Endothelial cell of umbilical vein (primary cell): ENCODE results near the gene ZNF669. TPM values are rescaled to one million over a fixed set of nuclear protein-coding genes. Genes with fewer than 3 reads are reported as not detected.

Experiments used
- BruUV-seq: library from RNA; stranded (reverse); fragments of 400-500 nt; replicated peaks from 2 replicates; lab custom pipeline; 2021; lab: Mats Ljungman, UMichigan
- CTCF ChIA-PET: fragments of 300-600, 350-600 bp; sonication (Branson Sonifier 250); formaldehyde crosslinking; loops from one replicate; lab custom pipeline; 2021; ENCODE audit warnings: antibody characterized with exemption, inconsistent platforms; lab: Charles Lee
- POLR2A ChIA-PET: fragments of 300-600, 350-600 bp; sonication (Branson Sonifier 250); formaldehyde crosslinking; loops from one replicate; lab custom pipeline; 2021; ENCODE audit warnings: antibody characterized with exemption, inconsistent platforms; lab: Charles Lee
- DNase-seq: peaks from one replicate; pipeline ENCODE4 v3.0.0-alpha.2; 2011; ENCODE audit warnings: low read depth, low spot score
- FAIRE-seq: peaks from 2 replicates; lab custom pipeline; 2011; peaks lifted over from hg19 to GRCh38; lab: Jason Lieb, UNC
- H2AFZ ChIP-seq: 2 replicates; pipeline ENCODE4 v1.6.0; 2012; ENCODE audit warnings: low read depth, low read length, control low read depth, inconsistent platforms
- H3K27ac ChIP-seq: 2 replicates; pipeline ENCODE4 v1.5.1; 2011; ENCODE audit warnings: low read depth, mild to moderate bottlenecking, control low read depth, low read length, moderate library complexity; ENCODE audit not compliant: insufficient read depth
- H3K27me3 ChIP-seq, 2 experiments: 2 replicates each; pipeline versions ENCODE4 v1.6.0 to v1.6.1; 2011; ENCODE audit warnings: low read length in 2 of 2, mixed read lengths in 1 of 2; ENCODE audit not compliant: control insufficient read depth in 2 of 2, insufficient read depth in 2 of 2
- H3K36me3 ChIP-seq, 2 experiments: 2 replicates in 1 of 2; 3 replicates in 1 of 2; pipeline ENCODE4 v1.5.1; 2011; ENCODE audit warnings: low read length in 2 of 2, mild to moderate bottlenecking in 1 of 2, moderate library complexity in 1 of 2; ENCODE audit not compliant: control insufficient read depth in 2 of 2, insufficient read depth in 2 of 2; ENCODE audit errors: extremely low read depth in 1 of 2
- H3K4me1 ChIP-seq: 3 replicates; pipeline ENCODE4 v1.5.1; 2011; ENCODE audit warnings: mild to moderate bottlenecking, low read length; ENCODE audit not compliant: control insufficient read depth, insufficient read depth; ENCODE audit errors: extremely low read depth
- H3K4me2 ChIP-seq: 2 replicates; pipeline ENCODE4 v1.6.1; 2011; ENCODE audit warnings: low read length, control low read depth, mixed read lengths; ENCODE audit not compliant: insufficient read depth
- H3K4me3 ChIP-seq, 3 experiments: fragments of 200-600 bp in 1 of 3; sonication (generic), shearing (Covaris generic) in 1 of 3; replicated peaks in 1 of 3; 2 replicates each; pipeline ENCODE4 v1.5.1; 2011 to 2016; ENCODE audit warnings: control low read depth in 3 of 3, low read length in 3 of 3, mild to moderate bottlenecking in 2 of 3, inconsistent platforms in 1 of 3, low read depth in 1 of 3, moderate library complexity in 1 of 3; ENCODE audit not compliant: insufficient read depth in 1 of 3
- H3K79me2 ChIP-seq: 2 replicates; pipeline ENCODE4 v1.6.0; 2012; ENCODE audit warnings: low read length, inconsistent platforms; ENCODE audit not compliant: control insufficient read depth, insufficient read depth
- H3K9ac ChIP-seq: replicated peaks from 2 replicates; pipeline ENCODE3; 2011; ENCODE audit warnings: low read length, control low read depth; ENCODE audit not compliant: insufficient read depth; ENCODE audit errors: extremely low read depth
- H3K9me1 ChIP-seq: replicated peaks from 3 replicates; pipeline ENCODE4 v1.6.0; 2011; ENCODE audit warnings: mild to moderate bottlenecking, low read length; ENCODE audit not compliant: control insufficient read depth, insufficient read depth; ENCODE audit errors: extremely low read depth
- H3K9me3 ChIP-seq: replicated peaks from 2 replicates; pipeline ENCODE4 v1.5.1; 2012; ENCODE audit warnings: low read length, inconsistent platforms; ENCODE audit not compliant: control insufficient read depth, insufficient read depth
- H4K20me1 ChIP-seq: replicated peaks from 2 replicates; pipeline ENCODE3; 2011; ENCODE audit warnings: mild to moderate bottlenecking, low read length; ENCODE audit not compliant: control insufficient read depth, insufficient read depth; ENCODE audit errors: extremely low read depth
- EZH2 ChIP-seq: IDR thresholded peaks from 2 replicates; pipeline ENCODE4 v1.6.1; 2012; ENCODE audit warnings: borderline replicate concordance, low read depth, mild to moderate bottlenecking, moderate library complexity, low read length, inconsistent platforms; ENCODE audit not compliant: severe bottlenecking
- FOS ChIP-seq: IDR thresholded peaks from 2 replicates; pipeline ENCODE4 v1.6.1; 2011; ENCODE audit warnings: mild to moderate bottlenecking, low read length, moderate library complexity, borderline replicate concordance; ENCODE audit not compliant: insufficient read depth
- GATA2 ChIP-seq: IDR thresholded peaks from 2 replicates; pipeline ENCODE4 v1.7.0; 2011; ENCODE audit warnings: low read depth, mild to moderate bottlenecking, moderate library complexity, mixed read lengths, low read length; ENCODE audit not compliant: insufficient read length, insufficient read depth
- JUN ChIP-seq: IDR thresholded peaks from 2 replicates; pipeline ENCODE4 v1.6.1; 2011; ENCODE audit warnings: borderline replicate concordance, low read depth; ENCODE audit not compliant: insufficient read length, insufficient read depth
- MAX ChIP-seq: IDR thresholded peaks from 2 replicates; pipeline ENCODE4 v1.6.1; 2011; ENCODE audit not compliant: insufficient read depth, insufficient read length
- MYC ChIP-seq: IDR thresholded peaks from one replicate; pipeline ENCODE4 v1.6.1; 2011; ENCODE audit warnings: mild to moderate bottlenecking, low read depth, low read length
- POLR2A ChIP-seq: IDR thresholded peaks from 2 replicates; pipeline ENCODE4 v1.6.1; 2012; ENCODE audit warnings: low read depth, mild to moderate bottlenecking, control low read depth, low read length
- POLR2AphosphoS5 ChIP-seq: IDR thresholded peaks from 2 replicates; pipeline ENCODE4 v1.6.1; 2012; ENCODE audit warnings: low read depth, mild to moderate bottlenecking, control low read depth, low read length, moderate library complexity; ENCODE audit not compliant: insufficient read depth
- dilution Hi-C: fragments of 300-500 bp; cut with MboI; formaldehyde crosslinking; loops from one replicate; pipeline ENCODE4 v1.15.0; 2019; ENCODE audit warnings: low sequenced_read_pairs; ENCODE audit not compliant: extremely low pct_ligation_motif_present
- intact Hi-C: fragments of 100-400 bp; cut with micrococcal nuclease; formaldehyde crosslinking; loops from one replicate; pipeline ENCODE4 v1.10.0; 2022
- polyA plus RNA-seq, 4 experiments: library from polyadenylated mRNA; depleted of rRNA in 3 of 4; stranded (reverse) in 3 of 4; unstranded in 1 of 4; fragments of >200 nt; gene quantifications; 2 replicates each; pipeline versions ENCODE4 v1.2.1 to v1.2.3, GENCODE V29; 2011 to 2012; ENCODE audit warnings: missing spikeins in 1 of 4
- total RNA-seq: library from RNA; stranded (reverse); gene quantifications from 2 replicates; pipeline ENCODE4 v1.2.3, GENCODE V29; 2021
- TF ChIP-seq, protein P1 (sequence below), 2 donors: IDR thresholded peaks; 1 replicate in 1 of 2; 2 replicates in 1 of 2; pipeline ENCODE4 v1.5.1; 2011; ENCODE audit warnings: low read length in 2 of 2, mild to moderate bottlenecking in 2 of 2, moderate library complexity in 2 of 2, control low read depth in 1 of 2, inconsistent platforms in 1 of 2, low read depth in 1 of 2; ENCODE audit not compliant: insufficient read depth in 1 of 2; ENCODE audit errors: extremely low read depth in 1 of 2

The ZNF669 gene
- total and polyA plus RNA-seq, 2 donors (not counting 3 experiments of a cell fraction or from before 2014, with no cell fraction given): 2.4 to 7.8 TPM

DNA sequence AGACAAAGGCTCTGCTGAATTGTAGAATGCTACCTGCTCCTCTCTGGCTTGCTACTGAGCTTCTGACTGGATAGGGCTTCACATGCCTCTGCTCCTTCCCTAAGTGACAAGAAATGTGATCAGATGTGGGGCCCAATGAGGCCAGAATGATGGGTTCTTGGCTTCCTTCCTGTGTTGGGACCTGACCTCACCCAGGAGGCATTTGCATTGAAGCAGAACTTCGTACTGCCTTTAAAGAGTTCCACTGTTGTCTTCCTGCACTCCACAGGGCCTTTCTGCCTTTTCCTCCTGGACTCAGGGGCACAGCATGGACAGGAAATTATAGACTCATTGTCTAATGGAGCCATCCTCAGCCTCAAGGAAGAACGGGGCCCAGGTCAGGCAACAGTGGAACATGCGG is 39.9 kb downstream of the ZNF669 start:
- Histone ChIP-seq H2AFZ (no peak overlapping the region), H3K4me3 (no peak overlapping the region), H3K27me3 (no peaks in the 10 kb centered on the region), H3K4me1 (no peaks in the 10 kb centered on the region), H3K36me3 (no peaks in the 10 kb centered on the region), H3K9me1 (no peaks in the 10 kb centered on the region), H3K9ac (no peak overlapping the region), H3K79me2 (peaks cover 29% of the 10 kb centered on the region), H4K20me1 (no peaks in the 10 kb centered on the region), H3K27ac (no peak overlapping the region), H3K9me3 (no peaks in the 10 kb centered on the region), H3K4me2 (no peak overlapping the region)
- POLR2A ChIA-PET: no interaction called here
- intact Hi-C loops (no loop called here), dilution Hi-C loops (no loop called here)
- DNase-seq (no peak), FAIRE-seq (no peak)
- TF ChIP-seq FOS (no peak), MAX (no peak), POLR2AphosphoS5 (no peak), GATA2 (no peak), JUN (no peak), POLR2A (no peak), MYC (no peak), EZH2 (no peak)
- TF ChIP-seq, protein P1, sequence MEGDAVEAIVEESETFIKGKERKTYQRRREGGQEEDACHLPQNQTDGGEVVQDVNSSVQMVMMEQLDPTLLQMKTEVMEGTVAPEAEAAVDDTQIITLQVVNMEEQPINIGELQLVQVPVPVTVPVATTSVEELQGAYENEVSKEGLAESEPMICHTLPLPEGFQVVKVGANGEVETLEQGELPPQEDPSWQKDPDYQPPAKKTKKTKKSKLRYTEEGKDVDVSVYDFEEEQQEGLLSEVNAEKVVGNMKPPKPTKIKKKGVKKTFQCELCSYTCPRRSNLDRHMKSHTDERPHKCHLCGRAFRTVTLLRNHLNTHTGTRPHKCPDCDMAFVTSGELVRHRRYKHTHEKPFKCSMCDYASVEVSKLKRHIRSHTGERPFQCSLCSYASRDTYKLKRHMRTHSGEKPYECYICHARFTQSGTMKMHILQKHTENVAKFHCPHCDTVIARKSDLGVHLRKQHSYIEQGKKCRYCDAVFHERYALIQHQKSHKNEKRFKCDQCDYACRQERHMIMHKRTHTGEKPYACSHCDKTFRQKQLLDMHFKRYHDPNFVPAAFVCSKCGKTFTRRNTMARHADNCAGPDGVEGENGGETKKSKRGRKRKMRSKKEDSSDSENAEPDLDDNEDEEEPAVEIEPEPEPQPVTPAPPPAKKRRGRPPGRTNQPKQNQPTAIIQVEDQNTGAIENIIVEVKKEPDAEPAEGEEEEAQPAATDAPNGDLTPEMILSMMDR (IDR thresholded peaks at IDR 0.05; ENCODE audit: extremely low read depth in 1 of 2, insufficient read depth in 1 of 2, low read depth in 1 of 2, low read length in 2 of 2): no peak
- no TSS peak for BruUV-seq
- CTCF ChIA-PET: no interaction called here
